HL-60/S4 treated with phorbol 12-myristate 13-acetate at 8.2 ng/mL for 4 days and 3 days (cell line): Measurements from ENCODE around the gene VWCE.
"Not testable (repeated sequence)": the region's sequence is repeated elsewhere in the genome, so short reads cannot be mapped to it uniquely, and the experiment has no call there.

Experiments used
- in situ Hi-C: fragments of 300-500 bp; cut with MboI; formaldehyde crosslinking; loops from 2 replicates; pipeline ENCODE4 v1.15.0; 2022; ENCODE audit warnings: low sequenced_read_pairs

Gene VWCE

DNA sequence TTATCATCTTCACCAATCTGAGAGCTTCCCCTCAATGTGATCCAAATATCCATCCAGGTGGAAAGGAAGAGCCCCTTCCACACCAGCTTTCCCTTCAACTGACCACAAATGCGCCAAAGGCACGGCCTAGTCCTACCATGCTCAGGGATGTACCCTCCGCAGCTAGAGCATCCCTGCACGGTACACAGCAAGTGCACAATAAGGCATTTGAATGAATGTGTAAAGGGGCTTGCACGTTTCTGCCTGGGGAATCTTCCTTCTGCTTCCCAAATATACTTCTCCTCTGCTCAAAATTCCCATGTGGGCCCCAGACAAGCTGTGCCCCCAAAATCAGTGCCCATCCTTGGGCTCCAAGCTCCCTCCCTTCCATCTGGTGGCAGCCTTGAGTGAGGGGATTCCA, 76.1 kb downstream of the VWCE start:
- in situ Hi-C loops = not testable (repeated sequence)

DNA sequence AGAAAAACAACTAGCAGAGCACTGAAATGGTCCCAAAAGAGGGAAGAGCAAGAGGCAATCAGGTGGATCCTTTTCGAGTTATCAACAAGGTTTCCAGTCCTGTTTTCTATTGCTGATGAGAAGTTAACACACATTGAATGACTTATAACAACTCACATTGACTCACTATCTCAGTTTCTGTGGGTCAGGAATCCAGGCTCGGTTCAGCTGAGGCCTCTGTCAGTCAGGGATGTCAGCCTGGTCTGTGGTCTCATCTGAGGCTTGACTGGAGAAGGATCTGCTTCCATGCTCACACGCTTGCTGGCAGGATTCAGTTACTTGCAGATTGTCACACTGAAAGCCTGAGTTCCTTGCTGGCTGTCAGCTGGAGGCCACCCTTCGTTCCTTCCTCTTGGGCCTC, 76.8 kb downstream of the VWCE start:
- in situ Hi-C loops = not testable (repeated sequence)

DNA sequence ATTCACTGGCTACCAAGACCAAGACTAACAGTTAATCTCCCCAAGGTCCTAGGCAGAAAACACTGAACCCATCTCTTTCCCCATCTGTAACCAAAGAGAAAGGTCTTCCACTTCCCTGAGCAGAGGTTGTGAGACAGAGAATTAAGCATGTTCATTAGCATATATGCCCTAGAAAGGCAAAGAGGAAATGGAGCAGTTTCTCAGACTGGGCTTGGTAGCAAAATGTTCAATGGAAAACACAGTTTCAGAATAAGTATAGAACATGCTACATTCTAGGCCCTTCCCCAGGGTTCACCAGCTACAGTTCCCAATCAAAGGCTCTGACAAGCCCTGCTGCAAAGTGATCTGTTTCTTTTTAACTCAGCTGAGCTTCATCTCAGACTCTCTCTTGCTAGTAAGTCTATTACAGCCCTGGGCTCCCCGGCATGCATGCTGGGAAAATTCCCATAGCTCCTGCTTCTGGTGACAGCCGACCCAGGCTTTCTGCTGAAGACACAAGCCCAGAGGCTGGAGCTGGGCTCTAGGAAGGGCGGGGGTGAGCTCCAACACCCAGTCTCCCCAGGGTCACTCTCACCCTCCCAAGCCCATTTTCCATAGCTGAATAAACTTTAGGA, 81.3 kb downstream of the VWCE start:
- in situ Hi-C loops = not testable (repeated sequence)

DNA sequence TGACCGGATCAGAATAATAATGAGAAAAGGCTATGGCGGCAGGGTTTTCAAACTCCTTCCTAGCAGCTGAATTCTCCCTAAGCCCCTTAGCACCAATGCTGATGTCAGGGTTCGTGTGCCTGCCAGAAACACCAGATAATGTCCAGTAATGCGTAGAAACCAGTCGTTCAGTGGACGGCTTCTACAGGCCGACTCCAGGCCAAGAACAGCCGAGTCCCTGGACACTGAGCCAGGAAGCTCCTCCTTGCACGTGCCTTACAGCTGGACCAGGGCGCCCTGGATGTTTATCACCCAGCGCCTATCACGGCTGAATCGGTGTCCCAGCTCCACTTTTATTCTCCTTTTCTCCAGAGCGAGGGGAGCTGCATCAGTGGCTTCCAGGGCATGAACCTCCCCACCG, 82.9 kb downstream of the VWCE start:
- in situ Hi-C loops = not testable (repeated sequence)

DNA sequence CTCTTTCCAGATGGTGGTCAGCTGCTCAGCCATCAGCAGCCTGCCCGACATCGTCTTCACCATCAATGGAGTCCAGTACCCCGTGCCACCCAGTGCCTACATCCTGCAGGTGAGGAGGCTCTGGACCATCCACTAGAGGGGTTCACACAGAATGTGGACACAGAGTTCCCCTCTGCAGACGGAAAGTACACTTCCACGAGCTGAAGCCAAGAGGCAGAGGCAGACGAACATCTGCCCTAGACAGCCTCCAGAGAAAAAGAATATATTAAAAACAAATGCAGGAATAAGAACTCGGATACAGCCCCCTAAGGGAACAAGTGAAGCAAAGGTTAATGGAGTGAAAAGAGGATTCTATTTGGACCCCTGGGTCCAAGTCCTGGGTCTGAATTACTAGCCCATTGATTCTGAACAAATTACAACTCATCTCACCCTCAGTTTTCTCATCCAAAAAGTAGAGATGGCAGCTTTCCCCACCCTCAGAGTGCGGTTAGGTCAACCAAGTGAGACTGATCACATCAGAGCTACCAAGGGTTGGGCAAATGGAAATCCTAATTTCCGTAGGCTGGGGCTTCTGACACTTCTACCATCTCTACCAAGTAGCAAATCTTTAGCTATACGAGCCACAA, 83.7 kb downstream of the VWCE start:
- in situ Hi-C loops = not testable (repeated sequence)

DNA sequence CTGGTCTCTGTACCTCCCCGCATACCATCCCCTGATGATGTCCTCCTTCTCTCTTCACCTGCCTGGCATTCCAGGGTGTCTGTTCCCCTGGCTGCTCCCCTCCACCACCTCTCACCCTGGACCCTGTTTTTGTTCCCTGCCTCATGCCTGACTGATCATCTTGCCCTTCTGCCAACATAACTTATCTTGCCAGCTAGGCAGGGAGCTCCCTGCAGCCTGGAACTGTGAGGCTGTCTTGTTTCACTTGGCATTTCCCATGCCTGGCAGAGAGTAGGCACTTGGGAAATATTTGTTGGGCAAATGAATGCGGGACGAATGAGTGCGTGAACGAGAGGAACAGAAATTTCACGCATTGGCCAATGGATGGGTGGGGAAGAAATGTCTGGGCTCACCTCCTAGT, 84.5 kb downstream of the VWCE start:
- in situ Hi-C loops = not testable (repeated sequence)
